Right ventricle myocardium superior (tissue), 1 donor: Measurements from ENCODE around the gene SSR1. TPM values are rescaled to one million over a fixed set of nuclear protein-coding genes. Genes with fewer than 3 reads are reported as not detected.
"Not testable (repeated sequence)": the region's sequence is repeated elsewhere in the genome, so short reads cannot be mapped to it uniquely, and the experiment has no call there.

Experiments
- ATAC-seq: fragments of 200-7000 bp; cut with Tn5 transposase; one replicate; pipeline ENCODE4 v1.9.1; 2020; ENCODE audit warnings: mild to moderate bottlenecking; ENCODE audit not compliant: poor library complexity
- DNase-seq: peaks from one replicate; pipeline ENCODE4 v3.0.0-alpha.2; 2020
- intact Hi-C: fragments of 100-400 bp; cut with DNase I; formaldehyde crosslinking; loops from one replicate; pipeline ENCODE4 v1.11.2; 2022
- total RNA-seq: library from RNA; stranded (reverse); fragmentation: NEBNext Ultra II Directional; extraction: Animal tissue kit (Norgen Biotek cat#: 25700); gene quantifications from one replicate; pipeline ENCODE4 v1.2.1, GENCODE V29; 2021
- donor health status: DM: no; HTN: yes; CAD: no; lungs with severe emphysema.

The SSR1 gene
- total RNA-seq, 1 donor from 2014 or later, result 47.5 TPM

GRCh38 chr6:7296602-7297001 lies 16.4 kb downstream of the SSR1 start:
- no peak for DNase-seq
- intact Hi-C loops, result loop anchor here (10.0 kb wide), 1 partner anchor 278 kb away; no protein-coding TSS in a partner anchor
- ATAC-seq, result no peak

GRCh38 chr6:7295916-7296315 lies 17.1 kb downstream of the SSR1 start:
- ATAC-seq (no peak), DNase-seq (no peak)
- intact Hi-C loops, result loop anchor here (10.0 kb wide), 1 partner anchor 279 kb away; no protein-coding TSS in a partner anchor

GRCh38 chr6:7292596-7293255 lies 20.3 kb downstream of the SSR1 start:
- DNase-seq, result no peak

GRCh38 chr6:7290079-7290478 lies 22.9 kb downstream of the SSR1 start:
- no peak for DNase-seq
- ATAC-seq, result no peak
- intact Hi-C loops, result loop anchor here (10.0 kb wide), 1 partner anchor 285 kb away; no protein-coding TSS in a partner anchor

More at GRCh38 chr6:7292596-7293255, 20.3 kb downstream of the SSR1 start:
- intact Hi-C loops, result loop anchor here (10.0 kb wide), 1 partner anchor 282 kb away; no protein-coding TSS in a partner anchor
- no peak for ATAC-seq

- ATAC-seq, result no peak
- intact Hi-C loops, result loop anchor here (10.0 kb wide), 1 partner anchor 329 kb away; no protein-coding TSS in a partner anchor
- no peak for DNase-seq
These were observed 27.6 kb downstream of the SSR1 start for GRCh38 chr6:7285416-7285815.

GRCh38 chr6:7283676-7284075 lies 29.3 kb downstream of the SSR1 start:
- DNase-seq, result no peak
- intact Hi-C loops, result loop anchor here (10.0 kb wide), 1 partner anchor 331 kb away; no protein-coding TSS in a partner anchor
- no peak for ATAC-seq

GRCh38 chr6:7282097-7282906 lies 30.7 kb downstream of the SSR1 start:
- intact Hi-C loops, result loop anchor here (10.0 kb wide), 1 partner anchor 332 kb away; no protein-coding TSS in a partner anchor
- no peak for ATAC-seq
- no peak for DNase-seq

- no peak for DNase-seq
- intact Hi-C loops, result no loop called here
These were observed 36.8 kb downstream of the SSR1 start for GRCh38 chr6:7276199-7276524.

GRCh38 chr6:7274525-7274924 lies 38.5 kb downstream of the SSR1 start:
- intact Hi-C loops, ATAC-seq, DNase-seq: not testable (repeated sequence)

More at GRCh38 chr6:7276199-7276524, 36.8 kb downstream of the SSR1 start:
- ATAC-seq, result peak; percentile 13

GRCh38 chr6:7273709-7274108 lies 39.3 kb downstream of the SSR1 start:
- ATAC-seq (no peak), DNase-seq (no peak)
- intact Hi-C loops, result no loop called here

- intact Hi-C loops, result no loop called here
- peak; percentile 32 for DNase-seq
These were observed 41.8 kb downstream of the SSR1 start for GRCh38 chr6:7271205-7271534.

GRCh38 chr6:7270320-7271204 lies 42.4 kb downstream of the SSR1 start:
- no peak for ATAC-seq
- DNase-seq, result no peak
- intact Hi-C loops, result no loop called here

More at GRCh38 chr6:7271205-7271534, 41.8 kb downstream of the SSR1 start:
- no peak for ATAC-seq

GRCh38 chr6:7269816-7270215 lies 43.2 kb downstream of the SSR1 start:
- intact Hi-C loops, result no loop called here
- ATAC-seq (peak; percentile 62), DNase-seq (peak; percentile 40)

GRCh38 chr6:7268816-7269555 lies 44.0 kb downstream of the SSR1 start:
- intact Hi-C loops, result no loop called here
- ATAC-seq (no peak), DNase-seq (no peak)

GRCh38 chr6:7268362-7268761 lies 44.6 kb downstream of the SSR1 start:
- ATAC-seq (no peak), DNase-seq (peak; percentile 36)
- intact Hi-C loops, result no loop called here

- ATAC-seq (no peak), DNase-seq (peak; percentile 72)
- intact Hi-C loops, result no loop called here
These were observed 45.4 kb downstream of the SSR1 start for GRCh38 chr6:7267466-7268091.

- intact Hi-C loops, result no loop called here
- no peak for DNase-seq
- ATAC-seq, result no peak
These were observed 45.9 kb downstream of the SSR1 start for GRCh38 chr6:7267071-7267465.

GRCh38 chr6:7265385-7265726 lies 47.6 kb downstream of the SSR1 start:
- intact Hi-C loops, DNase-seq, ATAC-seq: not testable (repeated sequence)
